ENCODE data around the gene SLC6A13. TPM values are rescaled to one million over a fixed set of nuclear protein-coding genes. Genes with fewer than 3 reads are reported as not detected.

SLC6A13 gene
- total RNA-seq, 2 donors from 2014 or later, result 0.85 TPM; not detected in 1

- no peaks in the 10 kb centered on the region for H3K4me1 ChIP-seq (replicated peaks)
- H3K27me3 ChIP-seq (replicated peaks; ENCODE audit: insufficient read depth), result peaks cover 2% of the 10 kb centered on the region
- H3K4me3 ChIP-seq, result no peak overlapping the region
- no peaks in the 10 kb centered on the region for H3K36me3 ChIP-seq
- DNase-seq (ENCODE audit: low spot score), result no peak
- H3K9me3 ChIP-seq, result no peaks in the 10 kb centered on the region
- TF ChIP-seq POLR2A (IDR thresholded peaks at IDR 0.05) (no peak), POLR2AphosphoS5 (IDR thresholded peaks at IDR 0.05) (no peak), CTCF (IDR thresholded peaks at IDR 0.05) (no peak)
- intact Hi-C loops (cut with DNase I), result no loop called here
- WGBS, result 68% methylated on average over 3 of the region's 3 CpGs
- no peak overlapping the region for H3K27ac ChIP-seq
Measured at GRCh38 chr12:256958-257357, 5.7 kb downstream of the SLC6A13 start.

DNA sequence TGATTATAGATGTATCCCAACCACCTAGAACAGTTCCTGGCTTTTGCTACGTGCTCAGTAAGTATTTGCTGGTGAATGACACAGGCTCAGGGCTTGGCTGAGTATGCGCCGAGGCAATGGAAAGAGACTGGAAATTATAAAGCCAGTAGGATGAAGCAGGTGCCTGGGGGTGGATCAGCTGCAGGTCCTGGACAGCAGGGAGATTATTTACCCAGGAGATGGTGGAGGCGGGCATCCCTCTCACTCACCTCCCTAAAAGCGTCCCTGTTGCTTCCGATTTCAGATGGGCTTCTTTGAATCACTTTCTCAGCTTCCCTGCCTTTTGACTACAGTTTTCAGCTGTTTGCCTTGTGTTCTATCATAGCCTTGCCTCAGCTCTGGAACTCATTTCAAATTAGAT, 6.4 kb downstream of the SLC6A13 start:
- Histone ChIP-seq H3K4me1 (replicated peaks) (no peaks in the 10 kb centered on the region), H3K27me3 (replicated peaks; ENCODE audit: insufficient read depth) (peaks cover 2% of the 10 kb centered on the region), H3K36me3 (no peaks in the 10 kb centered on the region), H3K4me3 (no peak overlapping the region), H3K9me3 (no peaks in the 10 kb centered on the region), H3K27ac (no peak overlapping the region)
- 81% methylated on average over 6 of the region's 6 CpGs for whole genome bisulfite sequencing
- intact Hi-C loops (cut with DNase I), result no loop called here
- no peak for DNase-seq (ENCODE audit: low spot score)
- TF ChIP-seq POLR2A (IDR thresholded peaks at IDR 0.05), result no peak
- TF ChIP-seq CTCF (IDR thresholded peaks at IDR 0.05), result no peak
- TF ChIP-seq POLR2AphosphoS5 (IDR thresholded peaks at IDR 0.05), result no peak

DNA sequence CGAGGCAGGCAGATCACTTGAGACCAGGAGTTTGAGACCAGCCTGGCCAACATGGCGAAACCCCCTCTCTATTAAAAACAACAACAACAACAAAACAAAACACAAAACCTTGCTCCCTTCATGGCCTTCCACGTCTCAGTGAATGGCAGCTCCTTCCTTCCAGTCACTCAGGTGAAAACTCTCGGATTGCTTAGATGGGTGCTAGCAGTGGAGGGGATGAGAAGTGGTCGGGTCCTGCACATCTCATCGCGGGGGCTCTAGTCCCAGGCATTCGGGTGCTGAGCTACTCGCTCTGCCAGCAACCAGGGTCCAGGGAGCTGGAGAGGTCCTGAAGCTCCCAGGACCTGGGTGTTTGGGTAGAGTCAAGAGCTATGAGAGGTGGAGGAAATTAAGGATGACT, 7.7 kb downstream of the SLC6A13 start:
- peaks cover 2% of the 10 kb centered on the region for H3K27me3 ChIP-seq (replicated peaks; ENCODE audit: insufficient read depth)
- DNase-seq (ENCODE audit: low spot score), result no peak
- no peak overlapping the region for H3K4me3 ChIP-seq
- WGBS, result 84% methylated on average over 9 of the region's 9 CpGs
- no peaks in the 10 kb centered on the region for H3K4me1 ChIP-seq (replicated peaks)
- no peaks in the 10 kb centered on the region for H3K36me3 ChIP-seq
- no peaks in the 10 kb centered on the region for H3K9me3 ChIP-seq
- TF ChIP-seq POLR2AphosphoS5 (IDR thresholded peaks at IDR 0.05), result no peak
- no peak for TF ChIP-seq POLR2A (IDR thresholded peaks at IDR 0.05)
- intact Hi-C loops (cut with DNase I), result no loop called here
- no peak overlapping the region for H3K27ac ChIP-seq

DNA sequence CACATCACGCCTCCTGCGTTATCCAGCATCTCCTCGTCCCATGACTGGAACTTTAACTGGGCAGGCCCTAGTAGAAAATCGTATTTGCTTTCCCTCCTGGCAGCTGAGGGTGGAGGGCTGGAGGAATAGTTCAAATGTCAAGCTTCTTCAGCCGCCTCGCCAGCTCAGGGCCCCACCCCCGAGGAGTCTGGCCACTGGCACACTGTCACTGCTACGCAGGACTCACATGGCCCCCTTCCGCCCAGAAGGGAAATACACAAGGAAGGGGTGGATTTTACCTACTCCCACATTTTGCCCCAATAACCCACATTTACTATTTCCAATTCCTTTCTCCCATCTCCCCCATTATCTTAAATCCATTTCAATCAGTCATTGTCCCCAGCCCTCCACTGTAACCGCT, 8.6 kb downstream of the SLC6A13 start:
- 69% methylated on average over 10 of the region's 10 CpGs for WGBS
- intact Hi-C loops (cut with DNase I), result no loop called here
- no peaks in the 10 kb centered on the region for H3K36me3 ChIP-seq
- no peaks in the 10 kb centered on the region for H3K4me1 ChIP-seq (replicated peaks)
- no peak for TF ChIP-seq POLR2A (IDR thresholded peaks at IDR 0.05)
- no peak for TF ChIP-seq POLR2AphosphoS5 (IDR thresholded peaks at IDR 0.05)
- TF ChIP-seq CTCF (IDR thresholded peaks at IDR 0.05), result no peak
- no peak for DNase-seq (ENCODE audit: low spot score)
- H3K4me3 ChIP-seq, result no peak overlapping the region
- H3K9me3 ChIP-seq, result no peaks in the 10 kb centered on the region
- no peak overlapping the region for H3K27ac ChIP-seq
- H3K27me3 ChIP-seq (replicated peaks; ENCODE audit: insufficient read depth), result no peaks in the 10 kb centered on the region

DNA sequence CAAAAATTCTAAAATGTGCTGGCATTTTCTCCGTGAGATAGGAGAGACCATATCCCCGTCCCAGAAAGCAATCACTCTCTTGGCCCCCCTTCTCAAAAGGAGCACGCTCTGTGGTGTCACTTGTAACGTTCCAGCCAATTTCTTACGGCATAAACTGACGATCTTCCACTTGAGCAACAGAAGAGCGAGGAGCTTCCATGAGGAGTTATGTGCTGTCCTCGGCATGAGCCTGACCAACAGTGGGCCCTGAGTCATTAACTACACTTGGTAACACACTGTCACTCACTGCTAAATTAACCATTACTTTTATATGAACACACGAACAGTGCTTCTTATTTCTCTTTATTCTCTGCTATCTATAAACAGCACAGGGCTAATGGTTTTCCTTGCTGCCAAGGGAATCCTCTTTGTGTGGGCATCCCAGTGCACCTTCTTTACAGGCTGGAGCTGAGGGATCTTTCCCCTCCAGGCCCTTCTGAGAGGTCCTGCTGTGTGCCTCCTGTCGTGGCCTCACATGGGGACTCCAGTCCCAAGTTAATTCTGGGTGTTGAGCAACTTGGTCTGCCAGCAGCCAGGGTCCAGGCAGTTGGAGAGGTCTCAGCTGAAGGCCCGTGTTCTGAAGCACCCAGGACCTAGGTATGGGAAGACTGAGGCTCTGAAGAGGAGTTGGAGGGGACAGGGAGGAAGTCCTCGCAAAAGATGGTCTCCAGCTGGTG, 9.4 kb downstream of the SLC6A13 start:
- H3K27me3 ChIP-seq (replicated peaks; ENCODE audit: insufficient read depth), result no peaks in the 10 kb centered on the region

More for the DNA sequence above, 9.4 kb downstream of the SLC6A13 start:
- 68% methylated on average over 12 of the region's 12 CpGs for WGBS
- DNase-seq (ENCODE audit: low spot score), result no peak
- H3K27ac ChIP-seq, result no peak overlapping the region
- no peaks in the 10 kb centered on the region for H3K9me3 ChIP-seq
- TF ChIP-seq POLR2AphosphoS5 (IDR thresholded peaks at IDR 0.05), result no peak
- TF ChIP-seq CTCF (IDR thresholded peaks at IDR 0.05), result no peak
- no peak for TF ChIP-seq POLR2A (IDR thresholded peaks at IDR 0.05)
- H3K4me3 ChIP-seq, result no peak overlapping the region
- H3K36me3 ChIP-seq, result no peaks in the 10 kb centered on the region
- intact Hi-C loops (cut with DNase I), result no loop called here
- no peaks in the 10 kb centered on the region for H3K4me1 ChIP-seq (replicated peaks)
